Neural cell (in vitro differentiated cells): ENCODE results near the gene UNC93B1. TPM values are rescaled to one million over a fixed set of nuclear protein-coding genes. Genes with fewer than 3 reads are reported as not detected.

Source experiments
- H2AFZ ChIP-seq: fragments of 200-600, 300-800 bp; sonication (generic), shearing (Covaris generic); 2 replicates; pipeline ENCODE4 v1.6.0; 2014; ENCODE audit warnings: low read depth, mild to moderate bottlenecking, antibody characterized with exemption, low read length, moderate library complexity
- H3F3A ChIP-seq: fragments of 200-600 bp; shearing (Covaris generic); 2 replicates; pipeline ENCODE4 v1.6.1; 2016; ENCODE audit warnings: mild to moderate bottlenecking, moderate library complexity, mixed read lengths, antibody characterized with exemption, low read length; ENCODE audit not compliant: insufficient read depth, poor library complexity, severe bottlenecking
- H3K27ac ChIP-seq: fragments of 200-600, 300-800 bp; sonication (generic), shearing (Covaris generic); 2 replicates; pipeline ENCODE4 v1.5.1; 2014; ENCODE audit warnings: mild to moderate bottlenecking, low read length, moderate library complexity
- H3K27me3 ChIP-seq: fragments of 300-800, 200-600 bp; sonication (generic), shearing (Covaris generic); 2 replicates; pipeline ENCODE4 v1.6.0; 2014; ENCODE audit warnings: mild to moderate bottlenecking, low read depth, low read length, moderate library complexity; ENCODE audit not compliant: insufficient read depth
- H3K36me3 ChIP-seq: fragments of 300-800, 200-600 bp; sonication (generic), shearing (Covaris generic); 2 replicates; pipeline ENCODE4 v1.5.1; 2014; ENCODE audit warnings: mild to moderate bottlenecking, antibody characterized with exemption, low read length, moderate library complexity; ENCODE audit not compliant: insufficient read depth
- H3K4me2 ChIP-seq: fragments of 300-800, 200-600 bp; sonication (generic), shearing (Covaris generic); 2 replicates; pipeline ENCODE4 v1.6.0; 2014; ENCODE audit warnings: mild to moderate bottlenecking, low read length
- H3K4me3 ChIP-seq: fragments of 300-800, 200-600 bp; sonication (generic), shearing (Covaris generic); 2 replicates; pipeline ENCODE4 v1.5.1; 2014; ENCODE audit warnings: mild to moderate bottlenecking, low read length, moderate library complexity
- H3K79me2 ChIP-seq: fragments of 200-600 bp; shearing (Covaris generic); replicated peaks from 2 replicates; pipeline ENCODE4 v1.6.0; 2014; ENCODE audit warnings: mild to moderate bottlenecking, low read length, moderate library complexity; ENCODE audit not compliant: insufficient read depth
- H3K9ac ChIP-seq: fragments of 300-800, 200-600 bp; sonication (generic), shearing (Covaris generic); 2 replicates; pipeline ENCODE4 v1.6.1; 2016; ENCODE audit warnings: mild to moderate bottlenecking, low read length, mixed read lengths
- H3K9me2 ChIP-seq: fragments of 200-600 bp; shearing (Covaris generic); 2 replicates; pipeline ENCODE4 v1.6.1; 2016; ENCODE audit warnings: mild to moderate bottlenecking, low read length, mixed read lengths; ENCODE audit not compliant: insufficient read depth
- H3K9me3 ChIP-seq: fragments of 200-600, 300-800 bp; sonication (generic), shearing (Covaris generic); 2 replicates; pipeline ENCODE4 v1.6.1; 2016; ENCODE audit warnings: mild to moderate bottlenecking, mixed run types, low read length, moderate library complexity, mixed read lengths
- H4K20me1 ChIP-seq: fragments of 200-600 bp; shearing (Covaris generic); 2 replicates; pipeline ENCODE4 v1.6.1; 2016; ENCODE audit warnings: mild to moderate bottlenecking, mixed run types; ENCODE audit not compliant: insufficient read depth
- CTCF ChIP-seq: fragments of 450-650 bp; IDR thresholded peaks from 2 replicates; pipeline ENCODE4 v1.5.1; 2014; ENCODE audit warnings: antibody characterized with exemption, mild to moderate bottlenecking, moderate library complexity; ENCODE audit not compliant: poor library complexity, severe bottlenecking
- EP300 ChIP-seq: fragments of 450-650 bp; conservative IDR thresholded peaks from 2 replicates; pipeline ENCODE4 v1.6.1; 2014; ENCODE audit warnings: antibody characterized with exemption, mild to moderate bottlenecking, moderate library complexity; ENCODE audit not compliant: poor library complexity, severe bottlenecking
- EZH2 ChIP-seq: fragments of 200-600, 300-800 bp; shearing (Covaris generic), sonication (generic); IDR thresholded peaks from 2 replicates; pipeline ENCODE4 v1.6.1; 2014; ENCODE audit warnings: antibody characterized with exemption, low read length, borderline replicate concordance, mild to moderate bottlenecking; ENCODE audit not compliant: insufficient read depth, poor library complexity, severe bottlenecking
- MXI1 ChIP-seq: fragments of 450-650 bp; conservative IDR thresholded peaks from 2 replicates; pipeline ENCODE4 v1.6.1; 2014; ENCODE audit warnings: antibody characterized with exemption, mild to moderate bottlenecking; ENCODE audit not compliant: poor library complexity, severe bottlenecking
- POLR2AphosphoS5 ChIP-seq: IDR thresholded peaks from 2 replicates; pipeline ENCODE4 v1.6.1; 2012
- RAD21 ChIP-seq: fragments of 450-650 bp; conservative IDR thresholded peaks from 2 replicates; pipeline ENCODE4 v1.6.1; 2014; ENCODE audit warnings: antibody characterized with exemption, mild to moderate bottlenecking, moderate library complexity
- REST ChIP-seq: IDR thresholded peaks from 2 replicates; pipeline ENCODE4 v1.6.1; 2012; ENCODE audit warnings: borderline replicate concordance
- SMC3 ChIP-seq: fragments of 450-650 bp; conservative IDR thresholded peaks from 2 replicates; pipeline ENCODE4 v1.6.1; 2014; ENCODE audit warnings: antibody characterized with exemption, mild to moderate bottlenecking, moderate library complexity; ENCODE audit not compliant: poor library complexity
- TAF1 ChIP-seq: IDR thresholded peaks from 2 replicates; pipeline ENCODE4 v1.6.1; 2012; ENCODE audit warnings: low read depth
- polyA plus RNA-seq: library from polyadenylated mRNA; depleted of rRNA; stranded (reverse); fragments of >200 nt; gene quantifications from 2 replicates; pipeline ENCODE4 v1.2.3, GENCODE V29; 2014

Gene UNC93B1
- polyA plus RNA-seq, 1 donor from 2014 or later = 0.19 TPM

- Histone ChIP-seq H3K4me3 (no peak overlapping the region), H2AFZ (no peak overlapping the region), H3K36me3 (no peaks in the 10 kb centered on the region), H3K9me2 (no peaks in the 10 kb centered on the region), H3K9me3 (no peaks in the 10 kb centered on the region), H3K27ac (no peak overlapping the region), H3K27me3 (peaks cover 32% of the 10 kb centered on the region), H4K20me1 (no peaks in the 10 kb centered on the region), H3F3A (no peaks in the 10 kb centered on the region), H3K4me2 (no peak overlapping the region), H3K79me2 (no peaks in the 10 kb centered on the region), H3K9ac (no peak overlapping the region)
- TF ChIP-seq CTCF (no peak), RAD21 (no peak), POLR2AphosphoS5 (no peak)
Observed at GRCh38 chr11:68006606-68007166, 2.8 kb upstream of the UNC93B1 start.

- Histone ChIP-seq H3K27ac (no peak overlapping the region), H3K4me2 (no peak overlapping the region), H3K9ac (no peak overlapping the region), H3K9me2 (no peaks in the 10 kb centered on the region), H3K9me3 (no peaks in the 10 kb centered on the region), H3K79me2 (no peaks in the 10 kb centered on the region), H3K36me3 (no peaks in the 10 kb centered on the region), H3F3A (no peaks in the 10 kb centered on the region), H4K20me1 (no peaks in the 10 kb centered on the region), H3K4me3 (no peak overlapping the region), H3K27me3 (peaks cover 32% of the 10 kb centered on the region), H2AFZ (no peak overlapping the region)
- no peak for TF ChIP-seq SMC3
- TF ChIP-seq EP300 = no peak
- no peak for TF ChIP-seq POLR2AphosphoS5
- no peak for TF ChIP-seq RAD21
- no peak for TF ChIP-seq EZH2
- no peak for TF ChIP-seq TAF1
- no peak for TF ChIP-seq CTCF
- no peak for TF ChIP-seq MXI1
- no peak for TF ChIP-seq REST
Observed at GRCh38 chr11:68004551-68005335, 846 bp upstream of the UNC93B1 start.
